Upper lobe of left lung (tissue), 4 donors: Measurements from ENCODE around the gene SCN5A.

Source experiments
- EP300 ChIP-seq, 4 donors: sonication (generic); formaldehyde crosslinking; IDR thresholded peaks; one replicate each; pipeline ENCODE4 v1.5.1; 2017; ENCODE audit warnings: antibody characterized with exemption in 4 of 4, control low read depth in 2 of 4
- POLR2A ChIP-seq, 4 donors: fragments of 450-650 bp; IDR thresholded peaks; one replicate each; pipeline ENCODE4 v1.5.1; 2016 to 2017; ENCODE audit warnings: antibody characterized with exemption in 4 of 4, mild to moderate bottlenecking in 2 of 4
- TF ChIP-seq, protein P1 (sequence below), 6 experiments: fragments of 450-650 bp in 4 of 6; fragments of 200-600 bp in 2 of 6; sonication (generic) in 2 of 6; IDR thresholded peaks; one replicate each; pipeline ENCODE4 v1.5.1; 2016 to 2019; ENCODE audit warnings: antibody characterized with exemption in 6 of 6

DNA sequence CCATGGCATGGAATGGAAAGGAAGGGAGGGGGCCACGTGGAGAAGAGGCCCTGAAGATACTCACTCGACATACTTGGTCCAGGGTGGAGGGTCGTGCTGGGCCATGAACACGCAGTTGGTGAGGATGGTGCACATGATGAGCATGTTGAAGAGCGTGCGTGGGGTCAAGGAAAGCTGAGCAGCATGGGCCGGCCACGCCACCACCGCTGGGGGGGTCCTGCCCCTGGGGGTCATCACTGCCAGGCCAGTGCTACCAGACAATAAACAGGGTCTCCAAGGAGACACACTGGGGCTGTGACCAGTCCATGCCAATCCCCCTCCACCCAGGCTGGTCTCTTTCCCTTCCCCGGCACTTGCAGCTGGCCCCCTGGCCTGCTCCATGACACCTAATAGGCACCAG is 27.2 kb downstream of the SCN5A start:
- TF ChIP-seq, protein P1, sequence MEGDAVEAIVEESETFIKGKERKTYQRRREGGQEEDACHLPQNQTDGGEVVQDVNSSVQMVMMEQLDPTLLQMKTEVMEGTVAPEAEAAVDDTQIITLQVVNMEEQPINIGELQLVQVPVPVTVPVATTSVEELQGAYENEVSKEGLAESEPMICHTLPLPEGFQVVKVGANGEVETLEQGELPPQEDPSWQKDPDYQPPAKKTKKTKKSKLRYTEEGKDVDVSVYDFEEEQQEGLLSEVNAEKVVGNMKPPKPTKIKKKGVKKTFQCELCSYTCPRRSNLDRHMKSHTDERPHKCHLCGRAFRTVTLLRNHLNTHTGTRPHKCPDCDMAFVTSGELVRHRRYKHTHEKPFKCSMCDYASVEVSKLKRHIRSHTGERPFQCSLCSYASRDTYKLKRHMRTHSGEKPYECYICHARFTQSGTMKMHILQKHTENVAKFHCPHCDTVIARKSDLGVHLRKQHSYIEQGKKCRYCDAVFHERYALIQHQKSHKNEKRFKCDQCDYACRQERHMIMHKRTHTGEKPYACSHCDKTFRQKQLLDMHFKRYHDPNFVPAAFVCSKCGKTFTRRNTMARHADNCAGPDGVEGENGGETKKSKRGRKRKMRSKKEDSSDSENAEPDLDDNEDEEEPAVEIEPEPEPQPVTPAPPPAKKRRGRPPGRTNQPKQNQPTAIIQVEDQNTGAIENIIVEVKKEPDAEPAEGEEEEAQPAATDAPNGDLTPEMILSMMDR (IDR thresholded peaks at IDR 0.05), result no peak
- TF ChIP-seq POLR2A (IDR thresholded peaks at IDR 0.05) (no peak), EP300 (IDR thresholded peaks at IDR 0.05) (no peak)
